ENCODE data around the gene NAPG.

GRCh38 chr18:10499230-10499629 is 26.6 kb upstream of the NAPG start:
- no peak for TF ChIP-seq CTCF (IDR thresholded peaks at IDR 0.05)
- TF ChIP-seq POLR2A (IDR thresholded peaks at IDR 0.05), result no peak
